Inflammatory macrophage (primary cell): ENCODE results near the gene FGFR4.

Source experiments
- DNase-seq, 2 donors: peaks; one replicate each; pipeline ENCODE4 v3.0.0-alpha.2; 2020 to 2022

FGFR4 gene

GRCh38 chr5:177103523-177104253, 17.0 kb downstream of the FGFR4 start:
- DNase-seq: no peak

DNA sequence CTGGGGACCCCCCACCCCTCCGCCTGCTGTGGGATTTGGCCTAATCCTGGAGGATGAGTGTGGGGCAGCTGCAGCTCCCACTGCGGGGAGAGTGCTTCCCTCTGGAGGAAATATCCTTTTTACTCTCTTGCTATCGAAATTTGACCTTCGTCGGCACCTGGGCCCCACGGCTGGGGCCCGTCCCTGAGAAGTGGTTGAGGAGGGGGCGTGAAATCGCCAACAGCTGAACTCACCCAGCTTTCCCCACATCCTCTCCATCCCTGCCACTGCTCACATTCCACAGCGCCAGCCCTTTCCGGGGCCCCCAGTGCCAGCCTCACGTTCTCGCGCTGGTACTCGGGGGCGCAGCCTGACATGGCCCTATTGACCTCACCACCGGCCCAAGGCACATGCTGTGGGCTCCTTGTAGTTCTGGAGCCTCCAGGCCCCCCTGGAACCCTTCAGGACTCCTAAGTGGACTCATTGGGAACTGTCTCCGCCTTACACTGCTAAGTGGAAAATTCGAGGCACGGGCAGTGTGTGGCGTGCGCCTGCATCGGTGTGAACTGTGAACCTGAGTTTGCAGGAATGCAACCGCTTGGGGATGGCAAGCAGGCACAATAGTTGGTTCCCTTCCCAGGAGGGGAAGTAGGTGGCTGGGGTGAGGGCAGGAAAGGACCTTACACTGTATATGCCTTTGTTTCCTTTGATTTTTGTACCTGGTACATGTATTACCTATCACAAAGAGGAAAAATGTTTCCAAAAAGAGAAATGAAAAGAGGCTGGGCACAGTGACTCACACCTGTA, 19.2 kb downstream of the FGFR4 start:
- DNase-seq: no peak

GRCh38 chr5:177107159-177107558, 20.4 kb downstream of the FGFR4 start:
- DNase-seq: no peak

- no peak for DNase-seq
Measured at GRCh38 chr5:177109810-177110209, 23.1 kb downstream of the FGFR4 start.

GRCh38 chr5:177111720-177112394, 25.1 kb downstream of the FGFR4 start:
- peak; percentile 27 to 33 for DNase-seq

DNA sequence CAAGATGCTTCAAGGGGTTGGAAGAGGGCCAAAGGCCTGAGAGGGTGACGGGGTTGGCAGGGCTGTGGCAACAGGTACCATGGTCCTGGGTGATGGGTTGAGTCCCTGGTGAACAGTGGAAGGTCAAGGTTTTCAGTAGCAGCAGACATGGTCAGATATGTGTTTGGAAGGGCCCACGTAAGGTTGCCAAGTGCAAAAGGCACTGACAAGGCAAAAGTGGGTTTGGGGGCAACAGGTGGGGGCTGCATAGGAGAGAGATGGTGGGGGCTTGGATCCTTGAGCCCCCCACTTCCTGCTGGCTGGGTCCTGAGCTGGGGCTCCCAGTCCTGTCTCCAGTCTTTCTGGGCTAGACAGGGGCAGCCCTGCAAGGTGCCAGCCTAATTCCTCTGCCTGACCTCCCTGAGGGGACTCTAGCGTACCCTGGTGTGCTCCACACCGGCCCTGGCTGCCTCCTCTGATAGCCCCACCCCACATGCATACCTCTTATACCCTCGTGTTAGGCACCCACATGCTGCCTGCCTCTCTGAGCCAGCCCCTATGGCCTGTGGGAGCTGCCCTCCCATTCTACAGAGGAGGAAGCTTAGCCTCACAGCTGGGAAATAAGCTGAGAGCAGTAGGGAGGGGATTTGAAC, 26.0 kb downstream of the FGFR4 start:
- DNase-seq: no peak

DNA sequence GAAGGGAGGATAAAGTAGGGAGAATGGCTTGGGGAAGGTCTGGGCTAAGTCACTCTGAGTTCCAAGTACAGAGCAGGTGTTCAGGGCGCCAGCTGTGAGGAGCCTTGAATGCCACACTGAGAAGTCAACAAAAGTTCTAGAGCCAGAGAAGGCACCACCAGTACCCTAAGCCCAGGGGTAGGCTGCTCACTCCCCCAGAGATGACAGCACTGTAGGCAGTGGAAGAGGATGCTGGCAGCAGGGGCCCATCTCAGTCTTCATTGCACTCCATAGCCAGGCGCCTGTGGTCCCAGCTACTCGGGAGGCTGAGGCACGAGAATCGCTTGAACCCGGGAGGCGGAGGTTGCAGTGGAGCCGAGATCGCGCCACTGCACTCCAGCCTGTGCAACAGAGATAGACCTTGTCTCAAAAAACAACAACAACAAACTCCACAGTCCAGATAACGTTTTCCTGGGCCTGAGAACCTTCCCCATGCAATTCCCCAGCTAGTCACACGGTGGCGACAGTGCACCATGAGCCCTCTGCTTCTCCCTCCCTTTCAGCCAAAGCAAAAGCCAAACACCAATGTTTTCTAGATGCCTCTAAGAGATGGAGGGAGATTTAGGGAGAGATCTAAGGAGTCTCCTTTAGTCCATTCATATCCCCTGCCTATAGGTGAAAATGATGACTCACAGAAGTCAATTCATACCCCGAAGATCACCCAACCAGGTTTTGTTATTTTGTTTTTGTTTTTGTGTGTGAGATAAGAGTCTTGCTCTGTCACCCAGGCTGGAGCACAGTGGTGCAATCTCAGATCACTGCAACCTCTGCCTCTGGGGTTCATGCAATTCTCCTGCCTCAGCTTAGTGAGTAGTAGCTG, 27.1 kb downstream of the FGFR4 start:
- peak; percentile 79 for DNase-seq

- DNase-seq: peak; percentile 76 to 86
Measured at GRCh38 chr5:177116631-177117373, 30.1 kb downstream of the FGFR4 start.

DNA sequence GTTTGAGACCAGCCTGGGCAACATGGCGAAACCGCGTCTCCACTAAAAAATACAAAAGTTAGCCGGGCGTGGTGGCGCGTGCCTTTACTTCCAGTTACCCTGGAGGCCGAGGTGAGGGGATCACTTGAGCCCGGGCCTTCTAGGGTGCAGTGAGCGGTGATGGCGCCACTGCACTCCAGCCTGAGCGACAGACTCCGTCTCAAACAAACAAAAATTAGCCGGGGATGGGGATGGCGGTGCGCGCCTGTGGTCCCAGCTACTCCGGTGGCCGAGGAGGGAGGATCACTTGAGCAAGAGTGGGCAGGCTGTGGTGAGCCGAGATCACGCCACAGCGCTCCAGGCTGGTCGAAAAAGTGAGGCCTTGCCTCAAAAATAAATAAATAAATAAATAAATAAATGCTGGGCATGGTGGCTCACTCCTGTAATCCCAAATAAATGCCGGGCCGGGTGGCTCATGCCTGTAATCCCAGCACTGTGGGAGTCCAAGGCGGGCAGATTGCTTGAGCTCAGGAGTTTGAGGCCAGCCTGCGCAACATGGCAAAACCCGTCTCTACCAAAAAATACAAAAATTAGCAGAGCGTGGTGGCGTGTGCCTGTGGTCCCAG, 30.8 kb downstream of the FGFR4 start:
- no peak for DNase-seq

DNA sequence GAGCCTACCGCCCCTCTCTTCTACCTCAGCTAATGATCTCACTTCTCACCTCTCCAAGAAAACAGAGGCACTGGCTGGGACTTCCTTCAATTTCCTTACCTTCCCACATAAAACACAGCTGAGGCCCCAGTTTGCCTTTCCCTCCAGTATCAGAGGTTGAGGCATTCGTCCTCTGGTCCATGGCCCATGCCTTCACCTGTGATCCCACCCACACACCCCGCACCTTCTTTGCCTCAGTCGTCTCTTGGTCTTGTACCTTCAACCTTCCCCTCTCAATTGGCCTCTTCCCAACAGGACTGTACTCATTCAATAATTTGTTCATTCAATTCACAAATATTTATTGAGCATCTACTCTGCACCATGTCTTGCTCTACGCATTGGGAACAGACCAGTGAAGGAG, 35.9 kb downstream of the FGFR4 start:
- DNase-seq: no peak

- DNase-seq: no peak
Measured at GRCh38 chr5:177123789-177124485, 37.2 kb downstream of the FGFR4 start.

- no peak for DNase-seq
Measured at GRCh38 chr5:177124486-177124991, 37.8 kb downstream of the FGFR4 start.

DNA sequence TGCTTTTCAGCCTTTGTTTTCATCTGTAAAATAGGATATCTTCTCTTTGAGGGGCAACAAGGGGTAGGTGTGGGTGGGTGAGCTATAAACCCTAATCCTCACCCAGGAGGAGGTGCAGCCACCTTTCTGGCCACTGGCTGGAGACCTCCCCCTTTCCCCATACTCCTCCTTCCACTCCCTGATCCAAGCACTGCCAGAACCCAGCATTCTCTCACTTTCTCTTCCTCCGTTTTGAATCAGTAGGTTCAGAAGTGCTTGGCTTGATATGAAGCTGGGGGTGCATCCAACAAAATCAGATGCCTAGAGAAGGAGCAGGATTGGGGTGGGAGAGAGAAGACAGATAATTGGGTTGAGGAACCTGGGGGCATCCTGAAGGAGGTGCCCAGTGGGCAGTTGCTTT, 40.1 kb downstream of the FGFR4 start:
- DNase-seq: no peak

- peak in 1 of 2 donors; percentile 27 for DNase-seq
Measured at GRCh38 chr5:177128551-177128981, 41.9 kb downstream of the FGFR4 start.

- DNase-seq: no peak
Measured at GRCh38 chr5:177130211-177131018, 43.7 kb downstream of the FGFR4 start.

- no peak for DNase-seq
Measured at GRCh38 chr5:177131019-177131320, 44.3 kb downstream of the FGFR4 start.

DNA sequence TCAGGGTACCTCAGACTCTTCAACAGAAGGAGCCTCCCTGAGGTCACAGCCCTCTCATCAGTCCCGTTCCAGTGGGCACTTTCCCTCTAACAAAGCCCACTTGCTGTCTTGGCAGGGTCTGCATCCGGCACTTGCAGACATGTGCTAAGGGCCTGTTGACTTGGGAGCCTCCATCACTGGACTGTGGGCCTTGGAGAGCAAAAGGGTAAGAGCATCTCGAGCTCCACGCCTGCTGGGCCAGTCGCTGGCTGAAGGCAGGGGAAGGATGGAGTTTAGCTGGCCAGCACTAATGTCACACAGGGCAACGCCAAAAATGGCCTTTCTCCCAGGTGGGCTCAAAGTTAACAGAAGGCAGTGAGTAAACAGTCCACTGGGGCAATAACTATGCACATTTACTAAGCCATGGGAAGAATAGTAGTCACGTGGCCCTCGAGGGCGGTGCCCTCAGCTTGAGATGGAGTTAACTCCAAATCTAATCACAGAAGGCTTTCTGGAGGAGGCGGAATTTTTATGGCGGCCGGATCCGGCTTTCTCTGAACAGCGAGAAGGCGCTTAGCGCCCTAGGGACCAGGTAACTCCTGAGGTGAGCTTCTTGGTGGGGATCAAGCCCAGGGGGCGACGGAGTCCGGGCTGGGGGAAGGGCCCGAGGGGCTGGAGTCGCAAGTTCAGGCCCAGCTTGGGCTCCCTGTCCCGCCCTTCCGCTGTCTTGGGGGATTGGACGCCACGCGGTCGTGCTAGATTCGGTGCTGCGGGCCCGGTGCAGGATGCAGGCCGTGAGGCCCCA, 44.8 kb downstream of the FGFR4 start:
- no peak for DNase-seq
